Sigmoid colon (tissue), 7 donors: ENCODE results near the gene RUNX1. TPM values are rescaled to one million over a fixed set of nuclear protein-coding genes. Genes with fewer than 3 reads are reported as not detected.

Experiments used
- DNase-seq: peaks from one replicate; pipeline ENCODE4 v3.0.0-alpha.2; 2019
- H3K27ac ChIP-seq, 4 donors: fragments of 200-600 bp; sonication (generic); one replicate each; pipeline ENCODE4 v1.5.1; 2016 to 2019; ENCODE audit warnings: mild to moderate bottlenecking in 1 of 4
- H3K27me3 ChIP-seq, 3 donors: fragments of 200-600 bp; sonication (generic); one replicate each; pipeline ENCODE4 v1.5.1; 2019; ENCODE audit warnings: mild to moderate bottlenecking in 1 of 3
- H3K36me3 ChIP-seq, 4 donors: fragments of 200-600 bp; sonication (generic); one replicate each; pipeline ENCODE4 v1.5.1; 2016 to 2019
- H3K4me1 ChIP-seq, 4 donors: fragments of 200-600 bp; sonication (generic); one replicate each; pipeline ENCODE4 v1.5.1; 2017 to 2019
- H3K4me3 ChIP-seq, 4 donors: fragments of 200-600 bp; sonication (generic); one replicate each; pipeline ENCODE4 v1.5.1; 2017 to 2019; ENCODE audit warnings: mild to moderate bottlenecking in 2 of 4, moderate library complexity in 1 of 4
- H3K9me3 ChIP-seq, 4 donors: fragments of 200-600 bp in 3 of 4; sonication (generic) in 3 of 4; one replicate each; pipeline versions ENCODE4 v1.5.1 to v1.6.1; 2013 to 2019
- EP300 ChIP-seq, 4 donors: sonication (generic); formaldehyde crosslinking; IDR thresholded peaks; one replicate each; pipeline ENCODE4 v1.6.1; 2017; ENCODE audit warnings: antibody characterized with exemption in 4 of 4
- POLR2A ChIP-seq, 2 donors: fragments of 450-650 bp; IDR thresholded peaks; one replicate each; pipeline ENCODE4 v1.6.1; 2016; ENCODE audit warnings: antibody characterized with exemption in 2 of 2, mild to moderate bottlenecking in 2 of 2, moderate library complexity in 2 of 2
- POLR2AphosphoS5 ChIP-seq, 4 donors: sonication (generic); formaldehyde crosslinking; IDR thresholded peaks; one replicate each; pipeline ENCODE4 v1.6.1; 2017; ENCODE audit warnings: antibody characterized with exemption in 4 of 4
- WGBS, 2 donors: extraction: QIAGEN DNeasy Blood & Tissue Kit; methylation state at CpG; one replicate each; pipeline ENCODE4 v1.1.7; 2013; 5-methylcytosine and 5-hydroxymethylcytosine counted together
- intact Hi-C: fragments of 100-400 bp; cut with DNase I; formaldehyde crosslinking; loops from one replicate; pipeline ENCODE4 v1.15.1; 2023
- polyA plus RNA-seq, 3 donors: library from polyadenylated mRNA; stranded (reverse); fragments of 200-250 nt; gene quantifications; one replicate each; pipeline ENCODE4 v1.2.3, GENCODE V29; 2013
- total RNA-seq, 4 donors: library from RNA; depleted of rRNA; stranded (reverse); fragments of >200 nt; gene quantifications; one replicate each; pipeline ENCODE4 v1.1.0, GENCODE V29; 2016
- TF ChIP-seq, protein P1 (sequence below), 4 experiments: fragments of 450-650 bp in 3 of 4; fragments of 200-600 bp in 1 of 4; IDR thresholded peaks; one replicate each; pipeline ENCODE4 v1.5.1; 2016 to 2019; ENCODE audit warnings: antibody characterized with exemption in 4 of 4, mild to moderate bottlenecking in 3 of 4, moderate library complexity in 2 of 4
- donor health status: healthy with polysubstance abuse.
- donor health status: Bipolar disorder and iron deficiency.
- donor health status: healthy.

RUNX1 gene
- total and polyA plus RNA-seq, 7 donors: 2.8 to 23.3 (median 7.5) TPM

DNA sequence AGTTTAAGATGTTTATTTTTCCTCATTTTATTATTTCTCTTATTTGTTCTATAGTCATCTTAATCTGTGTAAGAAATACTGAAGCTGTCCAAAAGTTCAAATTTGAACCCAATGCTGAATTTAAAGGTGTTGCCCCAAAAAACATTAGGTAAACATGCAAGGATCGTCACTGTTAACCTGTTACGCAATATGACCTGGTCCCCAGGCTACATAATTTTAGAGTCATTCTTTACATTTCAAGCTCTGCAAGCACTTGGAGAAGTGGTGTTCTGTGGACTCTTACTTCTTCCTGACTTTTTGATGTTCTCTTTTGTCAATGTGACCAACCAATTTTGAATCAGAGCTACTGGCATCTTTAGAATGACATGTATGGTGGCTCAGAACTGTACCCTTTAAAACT lies 274.4 kb downstream of the RUNX1 start:
- 51 to 69% methylated on average over 2 of the region's 2 CpGs for WGBS, 2 donors
- TF ChIP-seq POLR2A (IDR thresholded peaks at IDR 0.05) (no peak), POLR2AphosphoS5 (IDR thresholded peaks at IDR 0.05) (no peak), EP300 (IDR thresholded peaks at IDR 0.05) (no peak)
- TF ChIP-seq, protein P1, sequence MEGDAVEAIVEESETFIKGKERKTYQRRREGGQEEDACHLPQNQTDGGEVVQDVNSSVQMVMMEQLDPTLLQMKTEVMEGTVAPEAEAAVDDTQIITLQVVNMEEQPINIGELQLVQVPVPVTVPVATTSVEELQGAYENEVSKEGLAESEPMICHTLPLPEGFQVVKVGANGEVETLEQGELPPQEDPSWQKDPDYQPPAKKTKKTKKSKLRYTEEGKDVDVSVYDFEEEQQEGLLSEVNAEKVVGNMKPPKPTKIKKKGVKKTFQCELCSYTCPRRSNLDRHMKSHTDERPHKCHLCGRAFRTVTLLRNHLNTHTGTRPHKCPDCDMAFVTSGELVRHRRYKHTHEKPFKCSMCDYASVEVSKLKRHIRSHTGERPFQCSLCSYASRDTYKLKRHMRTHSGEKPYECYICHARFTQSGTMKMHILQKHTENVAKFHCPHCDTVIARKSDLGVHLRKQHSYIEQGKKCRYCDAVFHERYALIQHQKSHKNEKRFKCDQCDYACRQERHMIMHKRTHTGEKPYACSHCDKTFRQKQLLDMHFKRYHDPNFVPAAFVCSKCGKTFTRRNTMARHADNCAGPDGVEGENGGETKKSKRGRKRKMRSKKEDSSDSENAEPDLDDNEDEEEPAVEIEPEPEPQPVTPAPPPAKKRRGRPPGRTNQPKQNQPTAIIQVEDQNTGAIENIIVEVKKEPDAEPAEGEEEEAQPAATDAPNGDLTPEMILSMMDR (IDR thresholded peaks at IDR 0.05): no peak
- intact Hi-C loops: no loop called here
- no peak for DNase-seq
- Histone ChIP-seq H3K36me3 (no peaks in the 10 kb centered on the region), H3K4me1 (peaks cover 0 to 8% (median 0%) of the 10 kb centered on the region in 4 donors), H3K27ac (no peak overlapping the region), H3K27me3 (no peaks in the 10 kb centered on the region), H3K9me3 (no peaks in the 10 kb centered on the region), H3K4me3 (no peak overlapping the region)

DNA sequence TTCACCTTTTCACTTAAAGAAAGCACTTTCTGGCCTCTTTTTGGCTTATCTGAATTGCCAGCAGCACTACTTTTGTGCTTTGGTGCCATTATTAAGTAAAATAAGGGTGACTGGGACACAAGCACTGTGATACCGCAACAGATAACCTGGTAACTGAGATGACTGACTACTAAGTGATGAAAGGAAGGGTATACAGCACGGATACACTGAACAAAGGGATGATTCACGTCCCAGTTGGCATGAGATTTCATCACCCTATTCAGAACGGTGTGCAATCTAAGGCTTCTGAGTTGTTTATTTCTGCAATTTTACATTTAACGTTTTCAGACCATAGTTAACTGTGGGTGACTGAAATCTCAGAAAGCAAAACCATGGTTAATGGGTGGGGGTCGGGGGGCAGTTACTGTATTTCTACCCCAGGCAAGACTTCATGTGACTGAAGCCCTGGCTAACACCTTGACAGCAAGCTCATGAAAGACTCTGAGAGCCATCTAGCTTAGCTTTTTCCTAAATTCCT lies 277.5 kb downstream of the RUNX1 start:
- no peak for DNase-seq
- Histone ChIP-seq H3K36me3 (no peaks in the 10 kb centered on the region), H3K9me3 (no peaks in the 10 kb centered on the region), H3K27me3 (no peaks in the 10 kb centered on the region), H3K27ac (no peak overlapping the region), H3K4me3 (no peak overlapping the region), H3K4me1 (peaks cover 0 to 8% (median 0%) of the 10 kb centered on the region in 4 donors)
- TF ChIP-seq POLR2A (IDR thresholded peaks at IDR 0.05) (no peak), POLR2AphosphoS5 (IDR thresholded peaks at IDR 0.05) (no peak)
- TF ChIP-seq, protein P1 (IDR thresholded peaks at IDR 0.05): no peak
- WGBS, 2 donors: 62 to 78% methylated on average over 6 of the region's 6 CpGs
- intact Hi-C loops: no loop called here

DNA sequence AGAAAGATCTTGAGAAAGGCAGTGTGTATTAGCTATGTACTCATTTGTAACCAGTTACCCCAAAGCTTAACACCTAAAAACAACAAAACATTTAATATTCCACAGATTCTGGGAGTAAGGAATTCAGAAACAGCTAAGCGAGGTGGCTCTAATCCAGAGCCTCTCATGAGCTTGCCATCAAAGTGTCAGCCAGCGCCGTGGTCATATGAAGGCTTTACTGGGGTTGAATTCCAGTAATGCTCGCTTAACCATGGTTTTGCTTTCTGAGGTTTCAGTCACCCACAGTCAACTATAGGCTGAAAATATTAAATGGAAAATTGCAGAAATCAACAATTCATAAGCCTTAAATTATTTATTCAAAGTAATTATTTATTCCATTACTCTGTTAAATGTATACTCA lies 278.5 kb downstream of the RUNX1 start:
- H3K27me3 ChIP-seq: no peaks in the 10 kb centered on the region
- intact Hi-C loops: no loop called here
- H3K4me3 ChIP-seq: no peak overlapping the region
- no peaks in the 10 kb centered on the region for H3K36me3 ChIP-seq
- no peaks in the 10 kb centered on the region for H3K9me3 ChIP-seq
- DNase-seq: no peak
- WGBS, 2 donors: 84 to 86% methylated on average over 4 of the region's 4 CpGs
- peaks cover 0 to 8% (median 0%) of the 10 kb centered on the region in 4 donors for H3K4me1 ChIP-seq
- no peak for TF ChIP-seq POLR2AphosphoS5 (IDR thresholded peaks at IDR 0.05)
- TF ChIP-seq, protein P1 (IDR thresholded peaks at IDR 0.05): no peak
- no peak for TF ChIP-seq EP300 (IDR thresholded peaks at IDR 0.05)
- no peak for TF ChIP-seq POLR2A (IDR thresholded peaks at IDR 0.05)
- no peak overlapping the region for H3K27ac ChIP-seq

DNA sequence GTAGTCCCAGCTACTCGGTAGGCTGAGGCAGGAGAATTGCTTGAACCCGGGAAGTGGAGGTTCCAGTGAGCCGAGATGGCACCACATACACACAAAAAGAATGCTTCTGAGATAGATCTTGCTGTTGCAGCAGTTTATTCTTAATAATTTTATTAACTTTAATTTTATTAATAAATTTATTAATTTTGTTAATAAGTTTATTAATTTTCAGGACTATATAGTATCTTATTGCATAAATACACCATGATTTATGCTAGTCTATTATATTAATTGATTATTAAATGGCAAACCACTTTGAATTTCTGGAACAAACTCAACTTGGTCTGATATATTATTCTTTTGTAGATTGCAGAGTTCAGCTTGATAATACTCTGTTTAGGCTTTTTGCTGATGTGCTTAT lies 280.8 kb downstream of the RUNX1 start:
- intact Hi-C loops: no loop called here
- no peak overlapping the region for H3K4me3 ChIP-seq
- peaks cover 0 to 3% (median 0%) of the 10 kb centered on the region in 4 donors for H3K9me3 ChIP-seq
- TF ChIP-seq, protein P1 (IDR thresholded peaks at IDR 0.05): no peak
- no peak for TF ChIP-seq POLR2A (IDR thresholded peaks at IDR 0.05)
- TF ChIP-seq POLR2AphosphoS5 (IDR thresholded peaks at IDR 0.05): no peak
- TF ChIP-seq EP300 (IDR thresholded peaks at IDR 0.05): no peak
- H3K27me3 ChIP-seq: no peaks in the 10 kb centered on the region
- WGBS, 2 donors: 97 to 98% methylated on average over 3 of the region's 3 CpGs
- DNase-seq: no peak
- H3K4me1 ChIP-seq: no peaks in the 10 kb centered on the region
- H3K27ac ChIP-seq: no peak overlapping the region
- no peaks in the 10 kb centered on the region for H3K36me3 ChIP-seq

DNA sequence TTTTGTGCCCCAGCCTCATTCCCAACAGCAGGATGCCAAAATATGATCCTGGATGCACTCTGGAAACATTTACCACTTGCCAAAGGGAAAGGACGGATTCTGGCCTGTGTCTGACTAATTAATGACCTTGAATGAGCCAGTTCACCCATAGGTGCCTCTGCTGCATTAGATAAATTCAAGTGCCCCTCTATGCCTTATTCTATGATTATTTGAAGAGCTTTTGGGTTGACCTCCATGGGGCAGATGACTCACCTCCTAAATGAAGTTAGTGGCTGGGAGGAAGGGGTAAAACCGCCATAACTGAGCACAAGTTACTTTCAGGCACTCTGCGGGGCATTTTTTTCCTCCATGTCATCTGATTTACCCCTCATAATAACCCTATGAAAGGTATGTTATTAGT lies 282.2 kb downstream of the RUNX1 start:
- TF ChIP-seq POLR2A (IDR thresholded peaks at IDR 0.05) (no peak), EP300 (IDR thresholded peaks at IDR 0.05) (no peak), POLR2AphosphoS5 (IDR thresholded peaks at IDR 0.05) (no peak)
- TF ChIP-seq, protein P1 (IDR thresholded peaks at IDR 0.05): no peak
- no peaks in the 10 kb centered on the region for H3K27me3 ChIP-seq
- H3K4me1 ChIP-seq: no peaks in the 10 kb centered on the region
- no peak overlapping the region for H3K27ac ChIP-seq
- DNase-seq: no peak
- no peaks in the 10 kb centered on the region for H3K36me3 ChIP-seq
- H3K4me3 ChIP-seq: no peak overlapping the region
- peaks cover 0 to 3% (median 0%) of the 10 kb centered on the region in 4 donors for H3K9me3 ChIP-seq
- 89 to 92% methylated on average over 3 of the region's 3 CpGs for WGBS, 2 donors
- intact Hi-C loops: no loop called here
